NCI-H1092 treated with DMSO at 0.1 percent for 48 hours (cell line): ENCODE results near the gene MAPK8.

Experiments used
- DNase-seq: peaks from one replicate; lab custom pipeline; 2025; lab: John Stamatoyannopoulos, UW

The MAPK8 gene

DNA sequence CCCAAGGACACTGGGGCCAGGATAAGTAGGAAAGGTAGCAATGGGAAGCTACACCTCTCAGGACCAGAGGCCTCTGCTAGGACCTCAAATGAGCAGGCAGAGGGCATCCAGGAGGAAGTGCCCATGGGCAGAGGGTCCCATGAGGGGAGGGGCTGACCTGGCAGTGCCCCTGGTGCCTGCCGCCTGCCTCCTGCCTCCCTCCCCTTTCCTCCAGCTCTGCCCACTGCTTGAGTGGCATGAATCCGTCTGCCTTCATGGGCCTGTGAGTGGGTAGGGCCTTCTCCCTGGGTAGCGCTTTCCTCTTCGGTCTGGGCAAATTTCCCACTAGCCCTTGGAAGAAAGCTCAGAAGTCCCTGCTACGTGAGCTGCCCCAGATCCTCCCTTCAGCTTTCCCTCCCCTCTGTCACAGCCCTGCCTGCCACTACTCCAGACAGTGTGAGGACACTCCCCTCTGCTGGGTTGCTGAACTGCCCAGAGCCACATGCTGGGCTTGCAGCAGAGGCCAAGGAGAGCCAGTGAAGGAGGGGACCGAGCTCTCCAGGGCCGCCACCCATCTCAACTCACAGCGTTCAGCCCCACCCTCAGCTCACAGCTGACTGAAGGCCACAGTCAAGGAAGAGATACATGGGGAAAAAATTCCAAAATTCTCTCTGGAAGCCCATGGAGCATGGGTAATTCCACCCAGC lies 157.0 kb downstream of the MAPK8 start:
- DNase-seq, result no peak

DNA sequence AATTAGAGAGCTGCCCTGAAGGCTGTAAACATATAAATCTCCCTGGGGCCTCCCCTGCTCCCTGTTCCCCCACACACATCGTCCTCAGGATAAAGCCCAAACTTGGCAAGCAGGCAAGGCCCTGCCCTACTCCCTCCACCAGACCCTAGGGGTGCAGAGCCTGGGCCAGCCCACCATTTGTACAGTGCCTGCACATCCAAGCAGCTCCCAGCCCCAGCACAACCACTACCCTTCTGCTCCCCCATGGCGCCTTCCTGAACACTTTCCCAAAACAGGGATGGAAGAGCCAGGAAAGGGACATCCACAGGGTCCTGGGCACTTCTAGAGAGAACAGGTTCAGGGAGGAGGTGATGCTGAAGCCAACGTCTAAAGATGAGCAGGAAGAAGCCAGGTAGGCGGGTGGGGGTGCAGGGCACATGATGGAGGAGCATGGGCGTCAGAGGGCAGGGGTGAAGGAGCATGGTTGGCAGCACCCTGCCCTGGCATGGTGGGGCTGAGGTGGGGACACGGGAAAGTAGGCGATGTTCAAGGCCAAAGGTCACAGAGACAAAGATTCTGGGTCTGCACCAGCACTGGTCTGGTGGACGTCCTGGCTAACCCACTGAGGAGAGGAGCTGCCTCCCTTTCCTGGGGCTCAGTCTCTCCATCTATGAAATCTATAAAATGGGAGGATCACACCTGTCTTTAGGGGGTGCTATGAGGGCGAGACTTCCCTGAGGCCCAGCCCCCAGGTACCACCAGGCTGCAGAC lies 157.8 kb downstream of the MAPK8 start:
- DNase-seq, result no peak

DNA sequence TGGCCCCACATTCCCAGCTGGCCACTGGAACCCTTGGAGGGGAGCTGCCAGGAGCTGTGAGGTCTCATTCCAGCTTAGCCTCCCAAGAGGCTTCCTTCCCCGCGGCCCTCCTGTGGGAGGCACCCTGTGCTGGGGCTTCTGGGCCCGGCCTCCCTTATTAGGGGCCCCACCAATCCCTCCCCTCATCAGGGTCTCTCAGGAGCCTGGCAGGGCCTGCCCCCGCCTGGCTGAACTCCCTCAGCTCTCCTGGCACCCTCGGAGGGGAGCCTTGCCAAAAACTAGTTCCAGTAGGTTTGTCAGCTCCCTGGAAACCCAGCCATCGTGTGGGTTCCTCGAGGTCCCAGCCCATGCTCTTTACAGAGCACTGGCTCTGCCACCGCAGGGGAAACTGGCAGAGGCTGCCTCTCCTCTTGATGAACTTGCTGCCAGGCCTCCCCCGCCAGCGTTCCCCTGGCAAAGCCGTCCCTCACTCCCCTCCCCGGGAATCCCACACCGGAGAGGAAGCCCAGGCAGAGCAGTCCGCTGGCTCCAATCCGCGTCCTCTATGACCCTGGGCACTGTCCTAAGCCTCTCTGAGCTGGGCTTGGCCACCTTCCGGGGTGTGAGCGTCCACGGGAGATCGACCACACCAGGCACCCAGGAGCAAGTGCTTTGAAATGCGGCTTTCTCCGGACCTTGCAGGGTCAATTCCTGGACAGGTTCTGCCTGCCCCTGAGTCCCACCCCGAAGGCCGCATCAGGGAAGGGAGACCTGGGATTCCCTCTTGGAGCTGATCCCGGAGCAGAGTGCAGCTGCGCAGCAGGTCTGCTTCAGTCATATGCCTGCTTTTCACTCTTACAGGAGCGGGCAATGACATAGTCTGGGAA lies 158.6 kb downstream of the MAPK8 start:
- peak; percentile 10 for DNase-seq

DNA sequence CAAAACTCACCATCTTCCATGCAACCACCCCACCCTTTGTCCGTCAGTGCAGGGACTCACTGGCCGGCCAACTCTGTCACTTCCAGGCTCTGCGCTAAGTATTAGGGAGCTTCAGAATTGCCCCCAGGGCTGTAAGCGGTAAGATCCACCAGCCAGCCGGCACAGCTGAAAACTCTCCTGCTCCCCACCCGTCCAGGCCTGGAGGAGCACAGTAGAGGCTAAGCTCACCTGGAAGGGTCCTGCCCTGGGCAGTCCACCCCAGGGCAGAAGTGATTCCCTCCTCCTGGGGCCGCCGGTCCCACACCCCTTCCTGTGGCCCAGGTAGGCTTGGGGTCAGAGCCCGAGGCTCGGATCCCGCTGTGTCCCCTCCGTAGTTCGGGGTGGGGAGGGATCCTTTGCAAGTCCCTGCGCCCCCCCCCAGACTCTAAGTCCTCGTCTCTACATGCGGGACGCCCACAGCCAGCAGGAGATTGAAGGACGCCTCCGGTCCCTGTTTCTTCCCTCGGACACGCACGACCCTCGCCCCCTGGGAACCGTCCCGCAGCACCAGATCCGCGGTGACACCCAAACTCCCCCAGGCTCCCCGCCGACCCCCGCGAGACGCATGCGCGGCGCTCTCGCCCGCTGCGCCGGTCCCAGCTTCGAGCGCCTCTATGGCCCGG lies 159.5 kb downstream of the MAPK8 start:
- no peak for DNase-seq

DNA sequence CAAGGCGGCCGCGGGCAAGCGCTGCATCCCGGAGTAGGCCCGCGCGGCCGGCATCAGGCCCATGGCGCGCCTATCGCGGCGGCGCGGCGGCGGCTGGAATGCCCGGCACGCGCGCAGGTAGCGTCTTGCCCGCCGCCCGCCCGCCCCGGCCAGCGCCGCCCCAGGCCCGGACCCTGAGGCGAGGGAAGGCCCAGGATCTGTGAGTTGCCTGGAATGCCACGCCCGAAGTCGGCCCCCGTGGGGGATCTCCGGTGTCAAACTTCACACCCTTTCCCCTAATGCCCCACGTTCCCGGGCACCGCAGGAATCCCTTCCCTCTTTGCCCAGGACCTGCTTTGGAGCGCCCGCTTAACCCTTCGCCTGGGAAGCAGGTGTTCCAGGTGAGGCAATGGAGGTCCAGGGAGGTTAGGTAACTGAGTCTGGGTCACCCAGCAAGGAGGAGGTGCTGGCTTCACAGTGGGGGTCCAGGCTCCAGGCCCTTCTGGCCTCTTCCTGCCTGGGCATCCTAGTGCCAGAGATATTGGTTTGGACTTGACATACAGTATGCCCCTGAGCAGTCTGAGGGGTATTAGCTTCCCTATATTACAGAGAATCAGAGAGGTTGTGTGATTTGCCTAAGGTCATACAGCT lies 160.2 kb downstream of the MAPK8 start:
- no peak for DNase-seq

DNA sequence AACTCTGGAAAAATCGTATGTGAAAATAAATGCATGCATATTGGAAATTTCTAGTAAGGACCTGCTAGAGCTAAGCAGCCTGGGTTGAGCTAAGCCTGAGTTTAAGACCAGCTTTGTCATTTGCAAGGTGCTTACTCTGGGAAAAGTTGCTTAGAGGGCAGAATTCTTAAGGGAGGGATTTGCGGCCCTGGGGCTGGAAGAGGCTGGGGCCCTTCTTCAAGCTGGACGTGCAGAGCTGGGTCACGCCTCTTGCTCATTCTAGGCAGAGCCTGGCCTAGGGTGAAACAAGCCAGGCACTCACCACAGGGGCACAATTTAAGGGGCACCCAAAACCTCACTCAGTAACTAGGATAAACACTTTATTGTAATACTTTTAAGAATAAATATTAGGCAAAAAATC lies 161.2 kb downstream of the MAPK8 start:
- no peak for DNase-seq

DNA sequence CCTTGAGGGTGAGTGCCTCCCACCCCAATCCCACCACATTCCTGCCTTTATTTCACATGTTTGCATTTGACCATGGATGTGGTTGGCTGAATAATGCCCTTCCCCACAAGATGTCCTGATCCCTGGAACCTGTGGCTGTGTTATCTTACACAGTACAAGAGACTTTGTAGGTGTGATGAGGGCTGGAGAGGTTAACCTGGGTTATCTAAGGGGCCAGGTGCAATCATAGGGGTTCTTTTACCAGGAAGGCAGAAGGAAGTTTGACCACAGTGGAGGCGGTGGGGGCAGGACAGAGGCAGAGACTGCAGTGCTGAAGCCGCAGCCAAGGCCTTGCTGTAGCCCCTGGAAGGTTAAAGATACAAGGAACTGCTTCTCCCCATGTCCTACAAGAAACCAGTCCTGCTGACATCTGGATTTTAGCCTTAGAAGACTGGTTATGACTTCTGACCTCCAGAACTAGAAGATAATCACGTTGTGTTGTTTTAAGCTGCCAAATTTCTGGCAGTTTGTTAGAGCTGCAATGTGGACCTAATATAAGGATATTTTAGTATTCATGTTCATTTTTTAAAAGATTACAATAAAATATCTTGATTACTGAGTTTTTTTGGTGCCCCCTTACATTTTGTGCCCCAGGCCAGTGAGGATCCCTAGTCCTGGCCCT lies 161.8 kb downstream of the MAPK8 start:
- DNase-seq, result no peak

DNA sequence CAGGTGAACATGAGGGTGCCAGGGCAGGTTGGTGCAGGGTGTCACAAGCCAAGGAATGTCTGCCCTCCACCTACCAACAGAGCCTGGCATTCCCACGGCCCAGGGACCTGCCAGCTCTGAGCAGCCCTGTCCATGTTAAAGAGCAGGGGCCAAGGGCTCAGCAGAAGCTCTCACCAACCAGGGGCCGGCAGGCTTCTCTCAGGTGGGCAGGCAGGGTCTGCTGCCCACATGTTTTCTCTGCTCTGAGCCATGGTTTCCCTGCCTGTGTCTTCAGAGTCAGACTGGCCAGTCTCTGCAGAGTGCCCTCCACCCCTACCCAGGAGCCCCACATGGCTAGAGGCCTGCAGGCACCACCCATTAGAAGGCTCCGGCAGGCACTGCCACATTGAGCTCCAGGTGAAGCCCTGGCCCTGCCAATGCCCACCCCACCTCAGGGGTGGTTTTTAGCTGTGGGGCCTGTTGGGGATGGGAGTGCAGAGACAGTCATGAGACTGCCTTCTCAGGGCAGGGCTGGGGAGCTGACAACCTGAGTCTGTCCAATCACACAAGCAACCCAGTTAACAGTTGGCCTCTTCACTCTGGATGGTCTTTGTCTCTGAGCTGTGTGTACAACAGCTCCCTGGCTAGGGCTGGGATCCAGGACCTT lies 162.5 kb downstream of the MAPK8 start:
- no peak for DNase-seq

DNA sequence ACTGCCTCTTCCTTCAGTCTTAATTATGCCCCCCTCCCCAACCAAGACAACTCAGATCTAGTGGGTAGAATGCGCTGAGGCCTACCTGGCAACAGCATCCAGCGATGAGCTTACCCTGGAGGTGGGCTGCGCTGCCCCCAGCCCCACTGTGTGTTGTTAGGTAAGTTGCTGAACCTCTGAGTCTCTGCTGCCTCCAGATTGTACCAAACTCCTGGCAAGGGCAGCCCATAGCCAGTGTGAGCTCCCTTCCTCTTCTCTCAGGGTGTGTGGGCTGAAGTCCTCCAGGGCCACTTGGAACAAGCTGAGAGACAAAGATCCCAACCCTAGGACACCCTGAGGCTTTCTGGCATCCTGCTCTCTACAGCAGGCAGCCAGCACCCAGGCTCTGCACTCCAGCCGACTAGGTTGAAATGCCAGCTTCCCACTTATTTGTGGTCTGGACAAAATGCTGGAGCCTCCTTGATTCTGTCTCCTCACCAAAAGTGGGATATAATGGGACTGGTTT lies 163.1 kb downstream of the MAPK8 start:
- DNase-seq, result no peak

DNA sequence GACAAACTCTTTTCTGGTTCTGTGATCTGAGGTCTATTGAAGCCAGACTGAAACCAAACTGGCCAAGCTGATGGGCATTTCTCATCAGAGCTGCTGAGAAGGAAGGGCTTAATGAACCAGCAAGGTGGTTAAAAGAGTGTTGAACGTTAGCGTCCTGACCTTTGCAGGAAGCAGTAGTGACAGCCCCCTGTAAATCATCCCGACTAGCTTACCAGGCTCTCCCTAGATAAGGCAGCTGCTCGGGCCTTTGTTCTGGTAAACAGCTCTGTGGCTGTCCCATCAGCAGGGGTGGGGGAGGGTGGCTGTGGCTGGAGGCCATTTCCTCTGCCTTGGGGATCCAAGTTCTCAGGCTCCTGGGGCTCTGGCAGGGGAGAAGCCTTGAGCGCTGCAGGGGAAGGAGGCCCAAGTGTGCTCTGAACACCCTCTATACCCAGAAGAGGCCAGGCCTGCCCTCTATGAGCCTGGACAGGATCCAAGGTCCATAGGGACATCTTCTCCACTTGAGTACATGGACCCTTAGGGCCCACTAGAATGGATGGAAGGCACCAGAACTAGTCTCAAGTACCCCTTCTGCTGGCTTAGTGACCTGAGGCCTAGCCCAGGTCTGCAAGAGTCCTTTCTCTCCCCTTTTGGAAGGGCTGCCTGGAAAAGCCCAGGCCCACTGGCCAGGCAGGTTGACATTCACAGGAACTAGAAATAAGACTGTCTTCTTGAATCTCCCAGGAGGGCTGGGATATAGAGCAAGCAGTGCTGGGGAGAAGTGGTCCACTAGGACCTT lies 163.8 kb downstream of the MAPK8 start:
- DNase-seq, result no peak

DNA sequence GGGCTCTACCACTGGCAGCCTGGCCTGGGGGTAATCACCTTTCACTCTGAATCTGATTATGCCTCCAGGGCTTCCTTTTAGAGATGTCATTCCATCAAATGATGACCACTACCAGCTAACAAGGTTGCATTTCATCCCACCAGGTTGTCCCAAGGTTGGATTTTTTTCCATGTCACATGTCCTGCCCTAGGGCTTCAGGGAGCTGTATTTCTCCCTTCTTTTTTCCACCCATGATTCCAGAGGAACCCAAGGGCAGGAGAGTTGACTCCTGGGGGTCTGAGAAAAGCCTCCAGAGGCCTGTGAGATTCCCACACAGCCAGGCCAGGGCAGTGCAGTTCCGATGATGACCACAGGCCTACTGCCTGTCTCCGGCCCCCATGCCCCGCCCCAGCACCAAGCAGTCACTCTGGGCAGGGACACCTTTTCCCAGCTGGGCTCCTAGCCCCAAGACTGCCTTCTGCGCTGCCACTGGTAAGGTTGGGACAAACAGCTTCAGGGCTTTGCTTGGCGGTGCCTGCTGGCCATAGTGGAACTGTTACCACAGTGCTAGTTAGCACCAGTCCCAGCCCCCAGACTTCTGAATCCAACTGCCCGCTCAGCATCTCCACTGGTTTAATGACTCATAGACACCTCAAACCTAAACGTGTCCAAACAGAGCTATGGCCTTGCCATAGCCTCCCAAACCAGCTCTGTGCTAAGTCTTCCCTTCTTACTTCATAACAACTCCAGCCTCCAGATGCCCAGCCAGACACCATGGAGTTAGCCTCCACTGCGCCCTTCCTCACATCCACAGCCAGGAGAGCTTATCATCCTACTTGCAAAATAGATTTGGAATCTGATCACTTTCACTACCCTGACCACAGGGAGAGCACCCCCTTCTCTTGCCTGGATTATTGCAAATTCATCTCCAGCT lies 164.7 kb downstream of the MAPK8 start:
- no peak for DNase-seq

DNA sequence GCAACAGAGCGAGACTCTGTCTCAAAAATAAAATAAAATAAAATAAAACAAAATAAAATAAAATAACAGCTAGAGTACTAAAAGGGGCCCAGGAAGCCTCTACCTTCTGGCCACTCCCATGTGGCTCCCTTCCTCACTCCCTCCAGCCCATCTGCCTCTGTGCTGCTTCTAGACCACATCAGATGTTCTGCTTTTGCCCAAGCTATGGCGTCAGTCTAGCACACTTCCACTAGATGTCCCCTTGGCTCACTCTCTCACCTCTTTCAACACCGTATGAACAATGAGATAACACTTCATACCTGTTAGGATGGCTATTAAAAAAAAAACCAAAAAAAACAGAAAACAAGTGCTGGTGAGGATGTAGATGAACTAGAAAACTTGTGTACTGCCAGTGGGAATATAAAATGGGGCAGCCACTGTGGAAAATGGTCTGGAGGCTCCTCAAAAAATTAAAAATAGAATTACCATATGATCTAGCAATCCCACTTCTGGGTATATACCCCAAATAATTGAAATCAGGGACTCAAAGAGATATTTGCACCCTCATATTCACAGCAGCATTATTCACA lies 166.1 kb downstream of the MAPK8 start:
- no peak for DNase-seq

DNA sequence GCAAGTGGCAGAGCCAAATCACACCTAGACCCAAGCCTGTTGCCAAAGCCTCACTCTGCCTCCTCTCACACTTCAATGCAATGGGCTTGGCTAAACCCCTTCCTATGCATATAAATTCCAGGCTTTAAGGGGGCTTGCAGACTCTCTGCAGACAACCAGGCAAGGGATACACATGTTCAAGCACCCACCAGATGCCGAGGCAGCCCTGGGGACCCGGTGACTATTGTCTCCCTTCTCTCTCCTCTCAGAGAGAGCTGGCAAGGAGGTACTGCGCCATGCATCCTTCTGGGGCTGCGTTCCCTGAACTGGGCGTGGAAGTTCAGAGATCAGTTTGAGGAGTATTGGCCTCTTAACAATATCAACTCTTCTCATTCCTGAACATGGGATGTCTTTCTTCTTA lies 167.2 kb downstream of the MAPK8 start:
- DNase-seq, result peak; percentile 0

DNA sequence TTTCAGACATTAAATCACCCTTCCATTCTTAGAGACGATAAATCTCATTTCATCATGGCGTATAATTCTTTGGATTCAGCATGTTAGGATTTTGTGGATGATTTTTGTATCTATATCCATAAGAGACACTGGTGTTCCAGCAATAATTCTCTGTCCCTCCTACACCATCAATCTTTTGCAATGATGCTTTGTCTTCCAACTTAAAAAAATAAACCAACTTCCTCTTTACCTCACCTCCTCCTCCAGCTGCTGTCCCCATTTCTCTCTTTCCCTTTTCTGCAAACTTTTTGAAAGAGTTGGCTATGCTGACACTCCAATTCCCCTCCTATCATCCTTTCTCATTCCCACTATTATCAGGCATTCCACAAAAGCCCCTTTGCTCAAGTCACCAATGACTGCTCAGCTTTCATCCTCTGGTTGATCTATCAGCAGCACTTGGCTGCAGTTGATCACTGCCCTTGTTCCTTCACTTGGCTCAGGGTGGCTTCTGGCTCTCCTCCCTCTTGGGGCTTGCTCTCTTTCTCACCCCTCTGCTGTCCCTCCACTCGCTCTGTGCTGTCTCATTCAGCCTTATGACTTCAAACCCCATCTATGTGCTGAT lies 168.4 kb downstream of the MAPK8 start:
- no peak for DNase-seq

DNA sequence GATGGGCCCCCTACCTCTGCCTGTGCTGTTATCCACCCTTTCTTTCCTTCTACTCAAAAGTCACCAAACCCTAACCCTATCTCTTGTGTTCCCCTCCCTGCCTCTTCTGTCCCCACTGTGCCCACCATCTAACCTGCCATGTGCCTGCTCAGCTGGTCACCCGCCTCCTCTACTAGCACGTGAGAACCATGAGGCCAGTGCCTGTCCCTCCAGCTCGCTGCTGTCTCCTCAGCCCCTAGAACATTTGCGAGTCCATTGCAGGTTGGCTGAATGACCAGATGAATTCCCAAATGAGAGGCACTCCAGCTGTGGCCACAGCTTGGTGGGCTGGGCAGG lies 169.4 kb downstream of the MAPK8 start:
- DNase-seq, result no peak

DNA sequence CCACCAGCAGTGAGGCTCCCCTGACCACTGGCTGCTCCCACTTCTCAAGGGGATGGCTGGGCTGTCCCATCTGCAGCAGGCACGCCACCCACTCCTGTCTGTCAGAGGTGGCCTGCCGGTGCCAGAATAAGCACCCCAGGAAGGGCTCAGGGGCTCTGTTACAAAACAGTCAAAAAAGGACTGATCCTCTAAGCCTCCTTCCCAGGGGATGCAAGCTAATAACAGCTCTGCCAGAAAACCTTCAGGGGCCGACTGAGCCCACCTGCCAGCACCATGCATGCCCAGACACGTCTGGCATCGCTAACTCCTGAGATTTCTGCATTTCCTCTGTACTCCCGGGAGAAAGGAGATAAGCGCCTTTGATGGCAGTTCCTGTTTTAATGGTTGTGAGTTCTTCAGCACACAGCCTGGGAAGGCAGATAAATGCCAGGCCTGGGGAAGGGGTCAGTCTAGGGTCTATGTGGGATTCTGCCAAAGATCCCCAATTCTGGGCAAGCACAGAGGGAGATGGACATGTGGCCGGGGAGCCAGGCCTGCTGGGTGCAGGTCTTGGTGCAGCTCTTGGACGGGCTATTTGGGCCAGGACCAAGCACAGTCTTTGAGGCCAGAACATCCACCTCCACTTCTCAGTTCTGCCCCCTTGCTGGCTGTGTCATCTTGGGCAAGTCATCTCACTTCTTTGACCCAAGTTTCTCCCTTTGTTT lies 170.0 kb downstream of the MAPK8 start:
- no peak for DNase-seq

DNA sequence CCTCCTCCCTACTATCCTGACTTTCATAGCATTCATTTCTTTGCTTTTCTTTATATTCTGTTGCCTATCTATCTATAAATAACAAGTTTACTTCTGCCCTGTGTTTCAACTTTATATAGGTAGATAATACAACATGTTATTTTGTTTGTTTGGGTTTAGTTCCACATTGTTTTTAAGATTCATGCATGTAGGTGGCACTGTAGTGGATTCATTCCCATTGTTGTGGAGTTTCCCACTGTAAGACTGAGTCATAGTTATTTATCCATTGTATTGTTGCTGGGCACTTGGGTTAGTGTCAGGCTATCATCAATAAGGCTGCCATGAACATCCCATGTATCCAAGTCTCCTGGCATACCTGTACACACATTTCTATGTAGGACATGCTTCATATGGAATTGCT lies 170.7 kb downstream of the MAPK8 start:
- DNase-seq, result no peak
